ENCODE results near the gene F8A2. TPM values are rescaled to one million over a fixed set of nuclear protein-coding genes. Genes with fewer than 3 reads are reported as not detected.
A peak's percentile ranks its signal among the peaks of the same experiment; 100 is the strongest.
"Not testable (repeated sequence)": the region's sequence is repeated elsewhere in the genome, so short reads cannot be mapped to it uniquely, and the experiment has no call there.

Gene F8A2
- not detected in 2 replicates for total RNA-seq (2022)
- Bru-seq, nascent RNA, result not detected
- not detected for BruChase-seq, experiment 1, labeled RNA remaining after a 6-hour chase
- not detected for BruChase-seq, experiment 2, labeled RNA remaining after a 2-hour chase
- long read RNA-seq, transcript F8A2-201 (1 exons, 1,116 nt), result major isoform, 29 of 29 reads
- long read RNA-seq, partial matches to known transcripts, result 0 of 29 reads
- long read RNA-seq, other reads (novel, unspliced or antisense), result 0 of 29 reads

DNA sequence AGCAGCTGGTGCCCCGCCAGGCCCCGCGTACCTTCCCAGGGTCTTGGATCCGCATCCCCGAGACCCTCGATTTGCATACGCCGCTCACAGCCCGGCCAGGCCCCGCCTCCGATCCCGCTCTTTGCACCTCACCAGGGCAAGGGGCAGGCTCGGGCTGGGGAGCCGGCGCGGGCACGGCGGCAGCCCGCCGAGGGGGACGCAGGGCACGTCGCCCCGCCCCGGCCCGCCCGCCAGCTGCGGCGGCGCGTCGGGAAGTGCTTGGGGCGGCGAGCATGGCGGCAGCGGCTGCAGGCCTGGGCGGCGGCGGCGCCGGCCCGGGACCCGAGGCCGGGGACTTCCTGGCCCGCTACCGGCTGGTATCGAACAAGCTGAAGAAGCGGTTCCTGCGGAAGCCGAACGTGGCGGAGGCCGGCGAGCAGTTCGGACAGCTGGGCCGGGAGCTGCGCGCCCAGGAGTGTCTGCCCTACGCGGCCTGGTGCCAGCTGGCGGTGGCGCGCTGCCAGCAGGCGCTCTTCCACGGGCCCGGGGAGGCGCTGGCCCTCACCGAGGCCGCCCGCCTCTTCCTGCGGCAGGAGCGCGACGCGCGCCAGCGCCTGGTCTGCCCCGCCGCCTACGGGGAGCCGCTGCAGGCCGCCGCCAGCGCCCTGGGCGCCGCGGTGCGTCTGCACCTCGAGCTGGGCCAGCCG is at the start of gene F8A2:
Gene F8A2 (plus strand): TSS at position 253 of the 686 bp plus-strand sequence. CDS start 20 bp downstream, at position 273.
- H3K27me3 Mint-ChIP-seq (ENCODE audit: insufficient read depth, unreplicated experiment); H3K4me1 Mint-ChIP-seq (ENCODE audit: insufficient read depth, unreplicated experiment); POLR2A ChIA-PET; H3K27ac Mint-ChIP-seq (ENCODE audit: low read depth, unreplicated experiment); BruUV-seq (replicated peaks); H3K9me3 Mint-ChIP-seq (ENCODE audit: unreplicated experiment); CTCF ChIA-PET; intact Hi-C loops (cut with micrococcal nuclease); H3K36me3 Mint-ChIP-seq (ENCODE audit: insufficient read depth, unreplicated experiment); H3K4me3 Mint-ChIP-seq (ENCODE audit: unreplicated experiment); DNase-seq (ENCODE audit: unreplicated experiment): not testable (repeated sequence)

DNA sequence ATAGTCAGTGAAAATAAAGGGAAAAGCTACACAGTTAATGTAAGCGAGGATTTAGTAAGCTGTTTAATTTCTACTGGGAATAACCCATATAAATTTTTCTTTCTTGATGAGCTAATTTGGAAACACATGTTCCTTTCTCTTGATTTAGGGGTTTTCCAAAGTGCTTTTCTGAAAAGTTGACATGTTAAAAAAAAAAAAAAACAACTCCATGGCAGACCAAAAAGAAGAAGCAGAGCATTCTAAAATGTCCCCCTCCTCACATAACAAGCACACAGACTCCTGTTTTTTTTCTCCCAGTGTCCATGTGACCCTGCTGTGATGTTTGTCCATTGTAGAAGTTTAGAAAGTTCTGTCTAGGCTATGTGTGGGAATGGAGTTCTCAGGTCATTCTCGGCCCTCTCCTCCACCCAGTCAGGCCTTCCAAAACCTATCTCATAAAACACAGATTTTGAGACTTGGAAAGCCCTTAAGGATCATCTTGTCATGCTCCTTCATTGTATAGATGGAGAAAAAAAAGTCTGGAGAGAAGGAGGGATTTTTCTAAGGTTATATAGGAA is 48.3 kb upstream of the F8A2 start:
- peak overlapping the region; percentile 30 for H3K27ac Mint-ChIP-seq (ENCODE audit: low read depth, unreplicated experiment)
- H3K4me1 Mint-ChIP-seq (ENCODE audit: insufficient read depth, unreplicated experiment), result no peaks in the 10 kb centered on the region
- BruUV-seq (replicated peaks), result no TSS peak
- peak overlapping the region; percentile 44 for H3K4me3 Mint-ChIP-seq (ENCODE audit: unreplicated experiment)
- ChIA-PET POLR2A (no interaction called here), CTCF (no interaction called here)
- TF ChIP-seq, protein P1, sequence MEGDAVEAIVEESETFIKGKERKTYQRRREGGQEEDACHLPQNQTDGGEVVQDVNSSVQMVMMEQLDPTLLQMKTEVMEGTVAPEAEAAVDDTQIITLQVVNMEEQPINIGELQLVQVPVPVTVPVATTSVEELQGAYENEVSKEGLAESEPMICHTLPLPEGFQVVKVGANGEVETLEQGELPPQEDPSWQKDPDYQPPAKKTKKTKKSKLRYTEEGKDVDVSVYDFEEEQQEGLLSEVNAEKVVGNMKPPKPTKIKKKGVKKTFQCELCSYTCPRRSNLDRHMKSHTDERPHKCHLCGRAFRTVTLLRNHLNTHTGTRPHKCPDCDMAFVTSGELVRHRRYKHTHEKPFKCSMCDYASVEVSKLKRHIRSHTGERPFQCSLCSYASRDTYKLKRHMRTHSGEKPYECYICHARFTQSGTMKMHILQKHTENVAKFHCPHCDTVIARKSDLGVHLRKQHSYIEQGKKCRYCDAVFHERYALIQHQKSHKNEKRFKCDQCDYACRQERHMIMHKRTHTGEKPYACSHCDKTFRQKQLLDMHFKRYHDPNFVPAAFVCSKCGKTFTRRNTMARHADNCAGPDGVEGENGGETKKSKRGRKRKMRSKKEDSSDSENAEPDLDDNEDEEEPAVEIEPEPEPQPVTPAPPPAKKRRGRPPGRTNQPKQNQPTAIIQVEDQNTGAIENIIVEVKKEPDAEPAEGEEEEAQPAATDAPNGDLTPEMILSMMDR (IDR thresholded peaks at IDR 0.05; ENCODE audit: unreplicated experiment), result no peak
- H3K9me3 Mint-ChIP-seq (ENCODE audit: unreplicated experiment), result no peaks in the 10 kb centered on the region
- no peak for DNase-seq (ENCODE audit: unreplicated experiment)
- no peaks in the 10 kb centered on the region for H3K36me3 Mint-ChIP-seq (ENCODE audit: insufficient read depth, unreplicated experiment)
- no peaks in the 10 kb centered on the region for H3K27me3 Mint-ChIP-seq (ENCODE audit: insufficient read depth, unreplicated experiment)
- intact Hi-C loops (cut with micrococcal nuclease), result no loop called here

DNA sequence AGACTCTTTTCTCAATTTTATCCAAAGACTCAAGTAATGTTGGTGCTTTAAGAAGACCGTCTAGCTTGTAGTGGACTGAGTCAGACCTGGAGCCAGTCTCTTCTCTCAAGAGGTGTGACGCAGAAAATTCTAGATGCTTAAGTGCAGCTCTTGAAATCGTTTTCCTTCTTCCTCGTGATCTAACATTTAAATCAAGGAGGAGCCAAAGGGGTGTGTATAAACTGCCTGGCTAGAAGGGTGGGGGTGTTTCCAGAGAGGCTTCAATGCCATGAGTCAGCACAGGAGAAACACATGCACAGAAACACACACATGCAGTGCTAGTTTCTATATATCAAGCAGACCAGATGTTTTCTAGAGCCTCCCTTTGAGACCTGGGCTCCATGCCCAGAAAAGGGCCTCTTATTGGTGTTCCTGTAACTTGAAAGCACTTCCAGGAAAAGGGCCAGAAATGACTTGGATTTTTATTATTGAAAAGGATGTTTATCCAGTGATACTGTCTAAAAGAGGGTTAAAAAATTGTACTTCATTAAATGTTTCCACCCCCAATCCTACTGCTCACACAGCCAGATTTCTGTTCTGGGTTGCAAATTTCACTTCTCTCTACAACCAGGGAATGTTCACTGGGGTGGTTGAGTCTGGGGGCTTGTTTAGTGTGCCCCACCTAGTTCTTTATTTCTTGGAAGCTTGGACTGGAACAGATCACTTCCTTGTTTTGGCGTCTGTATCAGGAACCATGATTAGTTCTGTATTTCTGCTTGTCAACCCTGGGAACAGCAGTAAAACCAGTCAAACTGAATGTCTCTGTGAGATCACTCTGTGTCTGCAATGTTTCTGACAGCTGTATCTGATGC is 47.2 kb upstream of the F8A2 start, which contains the start of gene CLIC2:
Gene CLIC2 (minus strand): TSS at position 129 of the 851 bp plus-strand sequence. CDS start 187 bp downstream, outside the sequence.
- intact Hi-C loops (cut with micrococcal nuclease), result no loop called here
- TF ChIP-seq, protein P1 (IDR thresholded peaks at IDR 0.05; ENCODE audit: unreplicated experiment), result no peak
- ChIA-PET CTCF (no interaction called here), POLR2A (interaction anchor here (0.5 kb wide), 1 partner anchor 115 kb away, joined by 4 read pairs; no protein-coding TSS in a partner anchor)
- no TSS peak for BruUV-seq (replicated peaks)
- peak within 1 kb of the TSS; percentile 44 for H3K4me3 Mint-ChIP-seq (ENCODE audit: unreplicated experiment)
- peak within 1 kb of the TSS; percentile 30 for H3K27ac Mint-ChIP-seq (ENCODE audit: low read depth, unreplicated experiment)
- H3K27me3 Mint-ChIP-seq (ENCODE audit: insufficient read depth, unreplicated experiment), result no peaks in the 10 kb centered on the region
- no peaks in the 10 kb centered on the region for H3K4me1 Mint-ChIP-seq (ENCODE audit: insufficient read depth, unreplicated experiment)
- H3K9me3 Mint-ChIP-seq (ENCODE audit: unreplicated experiment), result no peaks in the 10 kb centered on the region
- DNase-seq (ENCODE audit: unreplicated experiment), result peak; percentile 92
- H3K36me3 Mint-ChIP-seq (ENCODE audit: insufficient read depth, unreplicated experiment), result no peaks in the 10 kb centered on the region

DNA sequence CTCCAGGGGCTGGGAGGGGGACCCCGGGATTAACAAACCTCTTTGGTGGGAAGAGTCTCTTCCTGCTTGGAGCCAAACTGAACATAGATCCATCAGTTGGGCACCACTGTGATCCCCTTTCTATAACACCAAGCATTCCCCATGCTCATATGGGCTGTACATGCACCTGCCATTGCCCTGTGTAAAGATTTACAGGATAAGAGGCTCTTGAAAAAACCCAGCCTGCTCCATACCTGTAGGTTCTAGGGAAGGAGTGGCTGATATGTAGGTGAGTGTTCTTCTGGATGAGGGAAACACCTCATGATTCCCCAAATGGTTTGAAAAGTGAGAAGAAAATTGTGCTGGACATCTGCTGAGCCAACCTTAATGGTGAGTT is 46.6 kb upstream of the F8A2 start:
- H3K36me3 Mint-ChIP-seq (ENCODE audit: insufficient read depth, unreplicated experiment); CTCF ChIA-PET; H3K27me3 Mint-ChIP-seq (ENCODE audit: insufficient read depth, unreplicated experiment); BruUV-seq (replicated peaks); H3K4me3 Mint-ChIP-seq (ENCODE audit: unreplicated experiment); H3K4me1 Mint-ChIP-seq (ENCODE audit: insufficient read depth, unreplicated experiment); H3K27ac Mint-ChIP-seq (ENCODE audit: low read depth, unreplicated experiment); POLR2A ChIA-PET; H3K9me3 Mint-ChIP-seq (ENCODE audit: unreplicated experiment); DNase-seq (ENCODE audit: unreplicated experiment); intact Hi-C loops (cut with micrococcal nuclease): not testable (repeated sequence)

DNA sequence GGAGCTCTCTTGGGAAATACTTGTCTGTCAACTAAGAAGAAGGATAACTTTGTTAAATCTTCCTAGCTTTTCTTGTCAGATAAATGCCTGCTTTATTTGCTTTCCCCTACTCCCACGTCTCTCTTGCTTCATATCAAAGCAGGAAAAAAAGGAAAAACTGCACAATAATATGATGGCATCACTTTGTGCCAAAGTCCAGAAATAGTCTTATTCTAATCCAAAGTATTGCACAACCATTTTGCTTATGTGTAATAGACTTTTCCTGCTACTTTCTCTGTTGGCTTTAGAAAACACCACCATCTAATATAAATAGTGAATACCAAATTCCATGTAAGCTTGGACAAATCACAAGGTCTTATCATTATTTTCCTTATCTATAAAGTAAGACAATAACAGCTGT is 36.2 kb upstream of the F8A2 start:
- POLR2A ChIA-PET; intact Hi-C loops (cut with micrococcal nuclease); H3K4me3 Mint-ChIP-seq (ENCODE audit: unreplicated experiment); CTCF ChIA-PET; H3K9me3 Mint-ChIP-seq (ENCODE audit: unreplicated experiment); H3K36me3 Mint-ChIP-seq (ENCODE audit: insufficient read depth, unreplicated experiment); H3K27me3 Mint-ChIP-seq (ENCODE audit: insufficient read depth, unreplicated experiment); H3K27ac Mint-ChIP-seq (ENCODE audit: low read depth, unreplicated experiment); H3K4me1 Mint-ChIP-seq (ENCODE audit: insufficient read depth, unreplicated experiment); BruUV-seq (replicated peaks); DNase-seq (ENCODE audit: unreplicated experiment): not testable (repeated sequence)

DNA sequence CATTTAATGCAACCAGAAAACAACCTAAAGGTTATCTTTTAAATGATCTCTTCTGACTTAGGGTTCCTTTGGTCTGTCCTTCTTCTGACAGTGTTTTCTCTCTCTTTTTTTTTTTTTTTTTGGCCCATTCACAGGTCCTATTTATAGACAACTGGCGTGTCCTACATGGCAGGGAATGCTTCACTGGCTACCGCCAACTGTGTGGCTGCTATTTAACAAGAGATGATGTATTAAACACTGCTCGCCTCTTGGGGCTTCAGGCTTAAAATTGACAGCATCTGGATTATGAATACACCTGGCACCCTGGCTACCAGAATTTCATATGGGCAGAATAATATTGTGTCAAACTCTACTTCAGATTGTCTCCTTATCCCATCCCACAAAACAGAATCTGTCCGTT is 32.4 kb upstream of the F8A2 start:
- POLR2A ChIA-PET; CTCF ChIA-PET; H3K4me1 Mint-ChIP-seq (ENCODE audit: insufficient read depth, unreplicated experiment): not testable (repeated sequence)

DNA sequence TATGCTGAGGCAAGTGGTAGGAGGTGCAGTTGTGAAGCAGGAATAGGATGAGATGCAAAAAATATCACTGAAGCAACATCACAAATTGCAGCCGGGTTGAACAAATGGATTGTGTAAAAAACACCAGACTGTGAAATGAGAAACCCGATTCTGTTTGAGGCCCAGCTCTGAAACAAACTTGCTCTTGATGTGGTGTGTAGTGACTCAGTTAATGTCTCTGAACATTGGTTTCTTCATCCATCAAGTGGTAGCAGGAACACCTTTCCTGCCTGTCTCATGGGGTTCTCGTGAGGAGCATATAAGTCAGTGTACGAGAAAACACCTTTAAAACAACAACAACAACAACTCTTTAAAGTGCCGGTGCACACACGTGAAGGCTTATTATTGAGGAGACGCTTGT is 18.2 kb upstream of the F8A2 start:
- H3K36me3 Mint-ChIP-seq (ENCODE audit: insufficient read depth, unreplicated experiment); H3K27me3 Mint-ChIP-seq (ENCODE audit: insufficient read depth, unreplicated experiment); DNase-seq (ENCODE audit: unreplicated experiment); POLR2A ChIA-PET; H3K4me3 Mint-ChIP-seq (ENCODE audit: unreplicated experiment); BruUV-seq (replicated peaks); H3K27ac Mint-ChIP-seq (ENCODE audit: low read depth, unreplicated experiment); CTCF ChIA-PET; H3K9me3 Mint-ChIP-seq (ENCODE audit: unreplicated experiment); H3K4me1 Mint-ChIP-seq (ENCODE audit: insufficient read depth, unreplicated experiment); intact Hi-C loops (cut with micrococcal nuclease): not testable (repeated sequence)

More for the DNA sequence above, 32.4 kb upstream of the F8A2 start:
- H3K27ac Mint-ChIP-seq (ENCODE audit: low read depth, unreplicated experiment); DNase-seq (ENCODE audit: unreplicated experiment); intact Hi-C loops (cut with micrococcal nuclease); H3K9me3 Mint-ChIP-seq (ENCODE audit: unreplicated experiment); H3K36me3 Mint-ChIP-seq (ENCODE audit: insufficient read depth, unreplicated experiment); H3K4me3 Mint-ChIP-seq (ENCODE audit: unreplicated experiment); H3K27me3 Mint-ChIP-seq (ENCODE audit: insufficient read depth, unreplicated experiment); BruUV-seq (replicated peaks): not testable (repeated sequence)
